A549 treated with Hydrocortisone at 1 μM for 4 hours (cell line): Measurements from ENCODE around the gene OTOP2. TPM values are rescaled to one million over a fixed set of nuclear protein-coding genes. Genes with fewer than 3 reads are reported as not detected.

Source experiments
- total RNA-seq: library from RNA; stranded (reverse); fragments of 200-300 nt; extraction: Qiagen RNA extraction; gene quantifications from 5 replicates; pipeline ENCODE4 v1.2.3, GENCODE V29; 2022

The OTOP2 gene
- 0.06 to 0.12 TPM (median 0.08 TPM) in 5 replicates for total RNA-seq

GRCh38 chr17:74924250-74924948 lies at the start of gene OTOP2:
Gene OTOP2 (plus strand): TSS chr17:74924273. CDS start chr17:74924633, 360 bp downstream.

GRCh38 chr17:74892974-74893911 lies 30.8 kb upstream of the OTOP2 start, which contains the start of gene FADS6:
Gene FADS6 (minus strand): TSS chr17:74893633. CDS start chr17:74893595, 38 bp downstream.

GRCh38 chr17:74922694-74923537 lies 1.2 kb upstream of the OTOP2 start, which contains the start of gene USH1G:
Gene USH1G (minus strand): TSS chr17:74923255. CDS start chr17:74923073, 182 bp downstream.

GRCh38 chr17:74935585-74936469 lies 11.8 kb downstream of the OTOP2 start, which contains the start of gene OTOP3:
Gene OTOP3 (plus strand): TSS chr17:74935898. CDS start chr17:74935922, 24 bp downstream.

GRCh38 chr17:74972107-74972972 lies 48.3 kb downstream of the OTOP2 start, which contains the start of gene HID1:
Gene HID1 (minus strand): TSS chr17:74972759. CDS start chr17:74972656, 103 bp downstream.

Other genes with a start within 250 kb of the OTOP2 start
- not detected in 5 replicates for gene CD300LF, start 211.3 kb upstream of the OTOP2 start, total RNA-seq
- gene RAB37, start 187.0 kb upstream of the OTOP2 start, total RNA-seq: 0.84 to 1.7 TPM (median 1.2 TPM) in 5 replicates
- gene NHERF1, start 175.6 kb upstream of the OTOP2 start, total RNA-seq: 35.6 to 43.3 TPM (median 40.9 TPM) in 5 replicates
- gene NAT9, start 147.9 kb upstream of the OTOP2 start, total RNA-seq: 47.3 to 59.2 TPM (median 52.9 TPM) in 5 replicates
- gene GRIN2C, start 64.4 kb upstream of the OTOP2 start, total RNA-seq: 0.15 to 0.30 TPM (median 0.18 TPM) in 5 replicates
- 52.1 to 74.4 TPM (median 60.4 TPM) in 5 replicates for gene FDXR, start 51.3 kb upstream of the OTOP2 start, total RNA-seq
- 0.09 TPM in 1 of 5 replicates, not detected in the others for gene FADS6, start 30.6 kb upstream of the OTOP2 start, total RNA-seq
- gene USH1G, start 1.0 kb upstream of the OTOP2 start, total RNA-seq: 0.02 to 0.14 TPM (median 0.09 TPM) in 5 replicates
- not detected in 5 replicates for gene OTOP3, start 11.6 kb downstream of the OTOP2 start, total RNA-seq
- 15.3 to 18.3 TPM (median 16.9 TPM) in 5 replicates for gene HID1, start 48.5 kb downstream of the OTOP2 start, total RNA-seq
- 65.6 to 80.7 TPM (median 75.4 TPM) in 5 replicates for gene CDR2L, start 63.4 kb downstream of the OTOP2 start, total RNA-seq
- gene MRPL58, start 88.4 kb downstream of the OTOP2 start, total RNA-seq: 71.2 to 79.0 TPM (median 76.6 TPM) in 5 replicates
- gene ATP5PD, start 122.7 kb downstream of the OTOP2 start, total RNA-seq: 481 to 533 TPM (median 504 TPM) in 5 replicates
- gene KCTD2, start 123.0 kb downstream of the OTOP2 start, total RNA-seq: 30.1 to 35.5 TPM (median 30.5 TPM) in 5 replicates
- 25.8 to 33.0 TPM (median 29.0 TPM) in 5 replicates for gene SLC16A5, start 163.7 kb downstream of the OTOP2 start, total RNA-seq
- 16.6 to 20.8 TPM (median 17.5 TPM) in 5 replicates for gene ARMC7, start 185.7 kb downstream of the OTOP2 start, total RNA-seq
- gene NT5C, start 207.5 kb downstream of the OTOP2 start, total RNA-seq: 81.2 to 127 TPM (median 122 TPM) in 5 replicates
- gene JPT1, start 230.2 kb downstream of the OTOP2 start, total RNA-seq: 670 to 830 TPM (median 736 TPM) in 5 replicates